ENCODE measurements around the gene MPP1.

The MPP1 gene

GRCh38 chrX:154730253-154730891 is 74.9 kb downstream of the MPP1 start:
- DNase-seq: no peak

GRCh38 chrX:154729439-154729838 is 75.8 kb downstream of the MPP1 start:
- no peak for DNase-seq
